Heart right ventricle (tissue), 16 donors: ENCODE results near the gene KYNU. TPM values are rescaled to one million over a fixed set of nuclear protein-coding genes. Genes with fewer than 3 reads are reported as not detected.

Experiments
- ATAC-seq, 8 donors: fragments of 200-7000 bp; cut with Tn5 transposase; one replicate each; pipeline ENCODE4 v1.9.1; 2020; ENCODE audit warnings: mild to moderate bottlenecking in 8 of 8, moderate library complexity in 8 of 8, moderate number of reproducible peaks in 1 of 8
- DNase-seq, 2 donors: peaks; one replicate each; pipeline ENCODE4 v3.0.0-alpha.2; 2020
- H3K27ac ChIP-seq, 10 donors: fragments of 200-600 bp; sonication (generic) in 2 of 10; one replicate each; pipeline versions ENCODE4 v1.5.0 to v1.8.0; 2020 to 2022; ENCODE audit warnings: mild to moderate bottlenecking in 3 of 10
- H3K27me3 ChIP-seq, 7 donors: fragments of 200-600 bp; one replicate each; pipeline ENCODE4 v1.8.0; 2021 to 2022; ENCODE audit warnings: mild to moderate bottlenecking in 2 of 7
- H3K36me3 ChIP-seq, 9 donors: fragments of 200-600 bp; sonication (generic) in 1 of 9; one replicate each; pipeline versions ENCODE4 v1.5.0 to v1.8.0; 2020 to 2022; ENCODE audit warnings: mild to moderate bottlenecking in 2 of 9
- H3K4me1 ChIP-seq, 9 donors: fragments of 200-600 bp; sonication (generic) in 1 of 9; one replicate each; pipeline versions ENCODE4 v1.5.0 to v1.8.0; 2020 to 2022; ENCODE audit warnings: mild to moderate bottlenecking in 4 of 9
- H3K4me3 ChIP-seq, 10 donors: fragments of 200-600 bp; sonication (generic) in 2 of 10; one replicate each; pipeline versions ENCODE4 v1.5.0 to v1.8.0; 2020 to 2022; ENCODE audit warnings: mild to moderate bottlenecking in 7 of 10, moderate library complexity in 2 of 10
- H3K9me3 ChIP-seq, 11 donors: fragments of 200-600 bp in 10 of 11; sonication (generic) in 2 of 11; one replicate each; pipeline versions ENCODE4 v1.5.0 to v1.8.0; 2013 to 2022; ENCODE audit warnings: mild to moderate bottlenecking in 2 of 11, control low read depth in 1 of 11, moderate library complexity in 1 of 11
- CTCF ChIP-seq, 9 donors: fragments of 200-600 bp; sonication (generic) in 2 of 9; IDR thresholded peaks; one replicate each; pipeline versions ENCODE4 v1.5.0 to v1.8.0; 2021 to 2022; ENCODE audit warnings: antibody characterized with exemption in 9 of 9, mild to moderate bottlenecking in 5 of 9, moderate library complexity in 1 of 9
- WGBS, 2 donors: extraction: QIAGEN DNeasy Blood & Tissue Kit; methylation state at CpG; one replicate each; pipeline ENCODE4 v1.1.7; 2013; ENCODE audit warnings: inconsistent platforms in 1 of 2; 5-methylcytosine and 5-hydroxymethylcytosine counted together
- intact Hi-C, 10 donors: fragments of 100-400 bp; cut with DNase I; formaldehyde crosslinking; loops; one replicate each; pipeline versions ENCODE4 v1.11.1 to v1.14.2; 2022
- polyA plus RNA-seq, 2 donors: library from polyadenylated mRNA; stranded (reverse); fragments of 200-250 nt; gene quantifications; one replicate each; pipeline ENCODE4 v1.2.3, GENCODE V29; 2013
- total RNA-seq, 10 donors: library from RNA; stranded (reverse); fragmentation: NEBNext Ultra II Directional in 3 of 10; extraction: Animal tissue kit (Norgen Biotek cat#: 25700) in 3 of 10; gene quantifications; one replicate each; pipeline versions ENCODE4 v1.2.1 to v1.2.4, GENCODE V29; 2021 to 2023
- donor health status: Arrhythmogenic right ventricular cardiomyopathy.
- donor health status: ischemic (EF 13 %, LVEDD 7.1; RV severe dilation, severe dysfunction).
- donor health status: healthy with polysubstance abuse.
- donor health status: DM: no; HTN: yes; CAD: no.
- donor health status: DM: no; HTN: no; CAD: no.
- donor health status: ischemic (EF 25% LVEDD 6.9; RV normal size, moderate dysfunction).
- donor health status: ischemic (EF 25% LVEDD 5.7; RV mildly dilated, moderate dysfunction).
- donor health status: healthy.
- donor health status: DM: yes; HTN: yes; CAD: no.
- donor health status: Ischemic cardiomyopathy.
- donor health status: ischemic (EF 35%, LVEDD 5.7; RV mildly dilated, moderate dysfunction).
- donor health status: nonischemic (EF 11% LVEDD 7.7; RV severe dilation, severe dysfunction).
- donor health status: DM: yes; HTN: yes; CAD: no.
- donor health status: PGD.
- donor health status: ischemic (EF 29% LVEDD 5.4; RV normal size, mild dysfunction).
- donor health status: nonischemic (EF 23%, LVEDD 6.1; RV moderate dilation, normal function).

The KYNU gene
- total and polyA plus RNA-seq, 12 donors, result 0.07 to 9.5 (median 0.78) TPM

DNA sequence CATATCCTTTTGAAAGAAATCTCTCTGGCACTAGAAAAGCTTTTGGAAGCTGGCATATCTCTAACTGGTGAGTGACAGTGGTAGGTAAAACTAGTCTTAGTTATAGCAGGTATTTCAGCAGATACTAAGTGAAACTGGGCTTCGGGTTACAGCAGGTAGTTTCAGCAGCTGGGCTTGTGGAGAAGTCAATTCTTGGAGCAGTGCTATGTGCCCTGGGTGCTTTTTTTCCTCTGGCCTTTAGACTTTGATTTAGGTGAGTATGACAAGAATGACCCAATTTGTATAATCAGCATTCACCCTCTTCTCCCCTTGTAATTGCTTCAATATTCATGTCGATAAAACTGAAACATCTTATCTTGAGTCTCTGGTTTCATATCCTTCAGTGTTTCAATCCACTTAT is 123.1 kb downstream of the KYNU start:
- intact Hi-C loops, result no loop called here
- H3K36me3 ChIP-seq, result no peaks in the 10 kb centered on the region
- ATAC-seq (no peak), DNase-seq (no peak)
- peaks cover 0 to 17% (median 4%) of the 10 kb centered on the region in 7 donors for H3K27me3 ChIP-seq
- no peak overlapping the region for H3K4me3 ChIP-seq
- no peak for TF ChIP-seq CTCF (IDR thresholded peaks at IDR 0.05)
- no peak overlapping the region for H3K27ac ChIP-seq
- no peaks in the 10 kb centered on the region for H3K9me3 ChIP-seq
- no peaks in the 10 kb centered on the region for H3K4me1 ChIP-seq
- WGBS, 2 donors, result 87 to 89% methylated on average over 2 of the region's 2 CpGs

GRCh38 chr2:143001501-143001900 is 124.0 kb downstream of the KYNU start:
- TF ChIP-seq CTCF (IDR thresholded peaks at IDR 0.05), result no peak
- ATAC-seq, result no peak
- no peak for DNase-seq
- Histone ChIP-seq H3K27ac (no peak overlapping the region), H3K36me3 (no peaks in the 10 kb centered on the region), H3K4me3 (no peak overlapping the region), H3K4me1 (no peaks in the 10 kb centered on the region), H3K27me3 (peaks cover 0 to 17% (median 4%) of the 10 kb centered on the region in 7 donors), H3K9me3 (no peaks in the 10 kb centered on the region)
- 77 to 79% methylated on average over 1 of the region's 1 CpG for WGBS, 2 donors
- intact Hi-C loops, result no loop called here

DNA sequence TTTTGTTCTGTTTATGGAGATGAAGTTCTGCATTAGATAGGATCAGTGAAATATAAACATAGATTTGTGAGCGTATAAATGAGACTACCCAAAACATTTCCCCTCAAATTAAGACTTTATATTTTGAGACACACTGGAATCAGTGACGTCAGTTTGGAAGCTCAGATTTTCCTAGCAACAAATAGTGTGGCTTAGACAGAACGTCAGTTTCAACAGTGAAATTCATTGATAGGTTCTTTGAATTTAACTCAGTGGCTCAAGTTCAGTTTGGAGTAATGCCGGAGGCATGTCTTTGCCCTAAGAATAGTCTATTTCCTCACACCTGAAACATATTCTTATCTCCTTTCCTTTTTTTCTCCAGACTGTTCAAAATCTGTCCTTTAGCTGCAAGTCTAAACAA is 138.2 kb downstream of the KYNU start:
- no peak for TF ChIP-seq CTCF (IDR thresholded peaks at IDR 0.05)
- H3K36me3 ChIP-seq, result no peaks in the 10 kb centered on the region
- no peak for DNase-seq
- no peaks in the 10 kb centered on the region for H3K4me1 ChIP-seq
- H3K27me3 ChIP-seq, result no peaks in the 10 kb centered on the region
- H3K27ac ChIP-seq, result no peak overlapping the region
- peaks cover 0 to 8% (median 0%) of the 10 kb centered on the region in 11 donors for H3K9me3 ChIP-seq
- WGBS, 2 donors, result 50 to 54% methylated on average over 4 of the region's 4 CpGs
- no peak overlapping the region for H3K4me3 ChIP-seq
- no peak for ATAC-seq
- intact Hi-C loops, result no loop called here

DNA sequence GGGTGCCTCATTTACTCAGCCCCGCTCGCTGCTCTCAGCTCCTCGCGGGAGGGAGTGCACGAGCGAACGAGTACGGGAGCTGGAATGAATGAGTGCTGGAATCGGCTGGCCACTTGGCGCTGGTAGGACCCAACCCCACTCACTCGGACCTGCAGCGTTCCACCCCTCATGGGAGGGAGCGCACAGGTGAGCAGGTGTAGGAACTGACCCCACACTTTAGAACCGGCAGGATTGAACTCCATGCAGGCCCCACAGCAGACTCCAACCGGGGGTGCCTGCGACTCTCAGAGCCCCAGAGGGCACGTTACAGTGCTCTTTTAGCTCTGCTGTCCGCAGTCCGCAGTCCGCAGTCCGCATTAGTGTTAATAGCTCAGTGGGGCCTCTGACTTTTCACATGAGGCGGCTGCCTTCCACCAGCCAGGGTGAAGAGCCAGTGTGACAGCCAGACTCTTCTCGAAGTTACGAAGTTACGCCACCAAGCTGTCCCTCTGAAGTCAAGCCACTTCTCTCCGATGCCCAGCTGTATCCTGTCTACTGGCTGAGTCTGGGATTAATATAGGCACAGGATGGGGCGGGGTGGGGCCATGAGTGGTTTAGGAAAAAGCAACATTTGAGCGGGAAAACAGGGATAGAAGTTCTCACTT is 149.1 kb downstream of the KYNU start:
- Histone ChIP-seq H3K9me3 (no peaks in the 10 kb centered on the region), H3K27ac (no peak overlapping the region), H3K27me3 (peaks cover 0 to 39% (median 18%) of the 10 kb centered on the region in 7 donors), H3K36me3 (no peaks in the 10 kb centered on the region), H3K4me1 (peaks cover 0 to 5% (median 0%) of the 10 kb centered on the region in 9 donors), H3K4me3 (no peak overlapping the region)
- peak in 6 of 8 donors; percentile 26 to 68 (median 50) for ATAC-seq
- no peak for TF ChIP-seq CTCF (IDR thresholded peaks at IDR 0.05)
- 11 to 21% methylated on average over 28 of the region's 28 CpGs for WGBS, 2 donors
- DNase-seq, result peak; percentile 10 to 15
- intact Hi-C loops, result no loop called here
